GM11168 (cell line): ENCODE measurements around the gene MLLT6.

Experiments used
- in situ Hi-C: fragments of 300-500 bp; cut with MboI; formaldehyde crosslinking; loops from one replicate; pipeline ENCODE4 v1.12.0; 2022; ENCODE audit warnings: low sequenced_read_pairs; ENCODE audit not compliant: unreplicated experiment

Gene MLLT6

DNA sequence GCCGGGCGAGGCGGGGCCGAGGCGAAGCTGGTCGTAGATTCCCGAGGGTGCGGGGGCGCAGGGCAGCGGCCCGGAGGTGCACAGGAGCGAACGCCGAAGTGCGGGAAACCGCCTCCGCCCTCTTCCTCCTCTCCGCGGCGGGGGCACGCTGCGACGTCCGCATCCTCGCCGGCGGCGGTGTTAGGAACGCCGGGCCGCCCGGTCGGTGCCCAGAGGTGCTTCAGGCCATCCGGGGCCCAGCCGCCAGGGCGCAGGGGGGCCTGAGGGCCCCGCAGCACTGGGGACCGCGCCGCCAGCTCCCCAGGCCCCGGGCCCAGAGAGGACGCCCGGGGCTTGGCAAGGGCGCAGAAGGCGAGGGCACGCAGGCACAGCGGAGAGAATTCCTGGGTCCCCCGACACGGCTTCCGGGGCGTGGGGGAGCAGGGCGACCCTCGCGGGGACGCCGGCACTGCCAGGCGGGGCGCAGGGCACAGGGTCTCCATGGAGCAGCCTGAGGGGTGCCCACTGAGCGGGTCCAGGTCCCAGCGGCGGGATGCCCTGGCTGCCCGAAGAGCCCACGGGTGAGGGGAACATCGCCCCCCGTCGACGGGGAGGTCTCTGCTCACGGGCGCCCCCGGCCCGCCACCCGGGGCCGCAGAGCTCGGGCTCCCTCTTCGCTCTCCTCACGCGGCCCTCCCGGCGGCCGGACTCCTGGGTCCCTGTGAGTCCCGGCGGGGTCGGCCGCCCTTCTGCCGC lies 30.9 kb upstream of the MLLT6 start:
- in situ Hi-C loops = no loop called here

DNA sequence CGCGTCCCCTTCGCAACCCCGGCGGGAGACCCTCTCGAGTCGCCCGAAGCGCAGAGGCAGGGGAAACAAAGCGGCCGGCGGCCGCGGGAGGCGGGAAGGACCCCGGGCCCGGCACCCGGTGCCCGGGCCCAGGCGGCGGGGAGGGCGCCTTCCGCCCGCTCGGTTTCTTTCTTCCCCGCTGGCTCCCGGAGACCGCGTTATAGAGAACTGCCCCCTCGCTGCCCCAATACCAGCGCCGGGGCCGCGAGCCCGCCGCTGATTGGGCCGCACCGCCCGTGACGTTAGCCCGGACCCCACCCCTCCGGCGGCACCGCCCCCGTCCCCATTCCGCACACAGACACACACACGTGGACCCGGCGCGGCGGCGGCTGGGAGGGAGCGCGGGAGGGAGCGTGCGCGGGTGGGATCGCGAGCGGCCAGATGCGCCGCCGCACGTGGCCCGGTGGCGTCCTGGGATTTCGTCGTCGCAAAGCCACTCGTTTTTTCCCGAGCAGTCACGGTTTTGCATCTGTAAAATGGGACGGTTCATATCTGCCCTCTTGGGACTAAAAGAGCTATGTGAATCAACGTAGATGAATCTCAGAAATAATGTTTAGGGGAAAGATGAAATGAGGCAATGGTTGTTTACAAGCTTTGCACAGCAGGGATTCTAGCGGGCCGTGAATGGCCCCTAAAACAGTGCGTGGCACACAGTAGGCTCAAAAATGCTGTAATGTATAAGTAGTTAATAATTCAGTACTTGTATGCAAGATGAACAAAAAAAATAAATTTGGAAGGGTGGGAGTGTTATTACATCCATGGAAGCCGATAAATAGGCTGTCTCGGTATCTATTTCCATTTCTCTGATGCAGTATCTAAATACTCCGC lies 30.1 kb upstream of the MLLT6 start, which contains the start of gene EPOP:
TSS of gene EPOP (minus strand) at position 209 of the 867 bp plus-strand sequence. CDS start 462 bp downstream, outside the sequence.
- in situ Hi-C loops = loop anchor here (5.0 kb wide), 1 partner anchor 57 kb away; the partner anchor contains the start of gene CISD3

DNA sequence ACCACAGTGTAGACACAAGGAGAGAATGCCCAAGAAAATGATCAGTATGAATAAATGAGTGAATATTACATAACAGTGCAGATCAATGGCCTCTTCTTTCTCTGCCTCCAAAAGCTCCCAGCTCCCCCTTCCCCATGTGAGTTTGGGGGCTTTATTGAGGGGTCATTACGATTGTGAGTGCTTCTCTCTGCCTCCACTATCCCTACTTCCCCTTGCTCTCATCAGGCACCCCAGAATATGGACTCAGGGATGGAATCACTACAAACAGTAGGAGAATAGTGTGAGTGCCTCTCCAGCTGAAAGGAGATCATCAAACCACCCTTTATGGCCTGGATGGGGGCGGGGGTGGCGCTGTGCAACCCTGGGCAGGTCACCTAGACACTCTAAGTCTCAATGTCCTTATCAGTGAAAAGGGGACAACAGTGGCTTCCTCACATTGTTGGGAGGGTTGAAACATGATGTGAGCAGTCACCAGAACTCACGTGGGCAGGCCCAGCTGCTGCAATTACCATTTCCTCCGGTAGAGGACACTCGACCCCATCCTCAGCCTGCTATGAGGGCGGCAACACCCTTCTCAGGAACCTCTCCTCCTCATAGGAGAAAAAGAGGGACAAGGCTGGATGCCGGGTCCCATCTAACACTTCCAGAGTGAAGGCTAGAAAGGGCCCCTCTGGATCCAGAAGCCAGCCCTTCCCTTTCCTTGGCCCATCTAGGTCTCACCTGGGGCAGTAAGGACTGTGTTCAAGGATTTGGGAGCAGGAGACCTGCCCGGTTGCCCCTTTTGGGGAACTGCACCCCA lies 28.2 kb upstream of the MLLT6 start:
- in situ Hi-C loops = loop anchor here (5.0 kb wide), 1 partner anchor 55 kb away; the partner anchor contains the start of gene CISD3

DNA sequence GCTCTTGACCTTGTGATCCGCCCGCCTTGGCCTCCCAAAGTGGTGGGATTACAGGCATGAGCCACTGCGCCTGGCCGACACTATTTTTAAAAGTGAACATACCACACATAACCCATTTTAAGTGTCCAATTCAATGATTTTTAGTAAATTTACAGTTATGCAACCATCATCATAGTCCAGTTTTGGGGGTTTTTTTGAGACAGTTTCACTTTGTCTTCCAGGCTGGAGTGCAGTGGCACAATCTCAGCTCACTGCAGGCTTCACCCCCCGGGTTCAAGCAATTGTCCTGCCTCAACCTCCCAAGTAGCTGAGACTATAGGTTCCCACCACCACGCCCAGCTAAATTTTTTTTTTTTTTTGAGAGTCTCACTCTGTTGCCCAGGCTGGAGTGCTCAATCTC lies 27.3 kb upstream of the MLLT6 start:
- in situ Hi-C loops = loop anchor here (5.0 kb wide), 1 partner anchor 54 kb away; the partner anchor contains the start of gene CISD3

DNA sequence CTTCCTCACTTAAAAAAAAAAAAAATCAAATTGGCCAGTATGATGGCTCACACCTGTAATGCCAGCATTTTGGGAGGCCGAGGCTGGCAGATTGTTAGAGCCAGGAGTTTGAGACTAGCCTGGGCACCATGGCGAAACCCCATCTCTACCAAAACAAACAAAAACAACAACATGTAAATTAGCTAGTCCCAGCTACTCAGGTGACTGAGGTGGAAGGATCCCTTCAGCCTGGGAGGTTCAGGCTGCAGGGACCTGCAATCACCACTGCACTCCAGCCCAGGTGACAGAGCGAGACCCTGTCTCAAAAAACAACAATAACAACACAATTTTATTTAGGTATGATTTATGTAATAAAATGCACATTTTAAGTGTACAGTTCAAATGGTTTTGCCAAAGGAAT lies 24.0 kb upstream of the MLLT6 start:
- in situ Hi-C loops = no loop called here

DNA sequence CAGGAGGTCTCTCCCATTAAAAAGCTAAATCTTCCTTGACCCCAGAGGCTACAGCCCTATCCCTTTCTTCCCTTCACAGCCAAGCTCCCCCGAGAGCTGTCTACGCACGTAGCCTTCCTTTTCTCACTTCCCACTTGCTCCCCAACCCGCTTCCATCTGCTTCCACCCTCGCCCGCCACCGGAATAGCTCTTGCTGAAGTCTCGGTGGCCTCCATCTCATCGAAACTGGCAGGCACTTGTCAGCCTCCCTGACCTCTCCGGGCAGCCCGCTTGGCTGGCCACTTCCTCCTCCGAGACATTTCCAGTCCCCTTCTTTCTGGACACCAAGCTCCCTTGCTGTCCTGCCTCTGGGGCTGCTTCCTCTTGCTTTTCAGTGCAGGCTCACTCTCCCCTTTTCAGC lies 19.6 kb upstream of the MLLT6 start:
- in situ Hi-C loops = no loop called here

DNA sequence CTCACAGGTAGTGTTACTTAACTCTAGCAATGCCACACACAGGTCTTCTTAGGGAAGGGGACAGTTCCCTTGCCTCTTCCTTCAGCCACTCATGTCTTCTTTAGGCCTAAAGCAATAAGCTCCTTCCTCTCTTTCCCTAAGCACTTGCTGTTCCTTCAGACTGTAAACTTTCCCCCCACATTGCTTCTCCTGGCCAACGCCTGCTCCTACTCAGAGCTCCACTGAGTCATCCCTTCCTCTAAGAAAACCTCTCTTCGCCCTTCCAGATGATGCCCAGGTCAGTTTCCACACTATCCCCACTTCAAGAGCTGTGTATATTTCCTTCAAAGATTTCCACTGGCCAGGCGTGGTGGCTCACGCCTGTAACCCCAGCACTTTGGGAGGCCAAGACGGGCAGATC lies 17.8 kb upstream of the MLLT6 start:
- in situ Hi-C loops = no loop called here

DNA sequence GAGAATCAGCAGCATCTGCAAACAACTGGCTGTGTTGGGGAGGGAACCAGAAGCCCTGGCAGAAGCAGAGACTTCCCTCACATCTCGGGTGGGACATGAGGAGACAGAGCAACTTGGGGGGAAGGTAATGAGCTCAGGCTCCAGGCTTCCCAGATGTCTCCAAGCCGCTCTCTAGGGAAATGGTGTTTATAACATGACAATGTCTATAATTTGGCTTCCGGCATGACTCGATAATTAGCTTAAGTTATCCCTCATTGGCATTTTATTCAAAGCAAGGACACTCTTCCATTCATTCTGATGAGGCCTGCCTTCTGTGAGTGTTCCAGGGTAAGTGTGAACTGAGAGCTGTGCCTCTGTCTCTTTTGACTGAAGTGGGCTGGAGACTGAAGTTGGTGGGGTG lies 14.7 kb upstream of the MLLT6 start:
- in situ Hi-C loops = no loop called here

DNA sequence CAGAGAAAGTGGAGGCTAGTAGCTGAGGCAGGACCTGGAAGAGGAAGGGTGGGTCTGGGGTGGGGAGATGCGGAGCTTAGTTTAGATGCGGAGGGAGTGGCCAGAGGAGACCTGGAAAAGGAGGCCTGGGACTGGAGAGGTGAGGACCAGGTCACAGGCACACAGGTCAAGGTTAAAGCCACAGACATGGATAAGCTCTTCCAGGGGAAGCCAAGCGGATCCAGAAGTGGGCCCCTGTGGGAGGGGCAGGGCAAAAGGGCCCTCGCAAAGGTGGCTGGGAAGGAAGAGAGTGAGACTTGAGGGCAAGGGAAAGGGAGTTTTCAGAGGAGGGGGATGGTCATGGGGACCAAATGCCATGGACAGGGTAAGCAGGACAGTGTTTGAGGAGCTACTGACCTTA lies 13.9 kb upstream of the MLLT6 start:
- in situ Hi-C loops = no loop called here

DNA sequence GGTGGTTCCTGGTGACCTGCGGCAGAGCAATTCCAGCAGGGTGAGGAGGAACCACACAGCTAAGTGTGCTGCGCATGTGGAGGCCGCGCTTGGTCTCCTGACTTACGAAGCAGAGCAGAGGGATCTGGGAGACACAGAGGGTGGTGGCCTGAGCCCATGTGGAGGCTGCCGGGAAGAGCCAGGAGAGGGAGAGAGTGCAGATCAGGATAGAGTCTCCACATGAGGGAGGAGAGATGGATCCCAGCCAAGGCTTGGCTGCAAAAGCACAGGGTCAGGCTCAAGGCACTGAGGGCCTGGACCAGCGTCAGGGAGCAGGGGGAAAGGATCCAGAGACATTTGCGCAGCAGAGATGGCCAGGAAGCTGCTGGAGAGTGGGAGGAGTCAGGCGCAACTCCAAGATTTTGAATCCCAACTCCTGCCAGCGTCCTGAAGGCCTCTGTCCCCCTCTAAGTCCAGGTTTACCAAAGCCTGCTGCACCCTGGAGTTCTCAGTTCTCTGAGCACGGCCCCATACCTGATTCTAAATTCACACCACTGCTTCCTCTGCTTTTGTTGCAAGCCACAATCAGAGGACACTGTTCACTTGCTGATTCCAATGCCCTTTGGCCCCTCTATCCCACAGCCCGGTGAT lies 11.3 kb upstream of the MLLT6 start:
- in situ Hi-C loops = no loop called here

DNA sequence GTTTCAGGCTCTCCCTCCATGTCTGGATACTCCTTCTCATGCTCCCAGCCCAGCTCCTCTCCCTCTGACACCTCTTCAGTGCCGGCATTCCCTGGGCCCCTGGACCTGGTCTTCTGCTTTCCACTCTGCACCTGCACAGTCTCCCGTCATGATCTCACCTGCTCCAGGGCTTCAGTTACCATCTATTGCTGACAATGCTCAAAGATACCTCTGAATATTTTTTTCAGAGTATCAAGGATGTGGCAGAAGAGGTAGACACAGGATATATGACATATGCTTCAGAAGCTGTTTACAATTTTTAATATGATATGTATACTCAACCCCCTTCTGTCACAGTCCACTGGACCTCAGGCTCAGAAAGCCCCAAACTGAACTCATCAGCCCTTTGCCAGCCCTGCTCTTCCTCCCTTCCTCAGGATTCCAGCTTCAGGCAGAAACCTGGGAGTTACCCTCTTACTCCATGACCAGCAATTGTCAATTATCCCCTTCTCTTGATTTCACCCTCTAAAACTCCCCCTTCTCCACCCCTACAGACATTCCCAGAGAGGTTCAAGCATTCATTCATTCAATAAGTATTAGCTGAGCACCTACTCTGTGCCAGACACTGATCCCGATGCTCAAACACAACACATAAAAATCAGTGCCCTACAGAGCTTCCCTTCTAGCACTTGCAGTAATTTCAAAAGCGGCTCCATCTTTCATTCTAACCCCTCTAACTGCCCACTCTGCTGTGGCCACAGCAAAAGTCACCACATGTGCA lies 7.8 kb upstream of the MLLT6 start:
- in situ Hi-C loops = no loop called here

DNA sequence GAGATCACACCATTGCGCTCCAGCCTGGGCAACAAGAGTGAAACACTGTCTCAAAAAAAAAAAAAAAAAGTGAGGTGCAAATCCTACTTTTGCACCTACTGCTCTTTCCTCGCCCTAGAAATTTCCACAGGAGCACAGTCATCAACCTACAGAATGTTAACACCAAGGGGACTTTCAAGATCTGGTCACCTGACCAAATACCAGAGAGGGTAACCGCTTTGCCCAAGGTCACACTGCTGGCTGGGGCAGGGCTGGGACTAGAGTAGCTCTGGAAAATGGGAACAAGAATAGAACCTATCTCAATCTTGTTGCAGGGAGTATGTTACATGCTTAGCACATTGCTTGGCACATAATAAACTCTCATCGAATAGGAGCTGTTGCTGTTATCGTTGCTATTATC lies 6.3 kb upstream of the MLLT6 start:
- in situ Hi-C loops = no loop called here

DNA sequence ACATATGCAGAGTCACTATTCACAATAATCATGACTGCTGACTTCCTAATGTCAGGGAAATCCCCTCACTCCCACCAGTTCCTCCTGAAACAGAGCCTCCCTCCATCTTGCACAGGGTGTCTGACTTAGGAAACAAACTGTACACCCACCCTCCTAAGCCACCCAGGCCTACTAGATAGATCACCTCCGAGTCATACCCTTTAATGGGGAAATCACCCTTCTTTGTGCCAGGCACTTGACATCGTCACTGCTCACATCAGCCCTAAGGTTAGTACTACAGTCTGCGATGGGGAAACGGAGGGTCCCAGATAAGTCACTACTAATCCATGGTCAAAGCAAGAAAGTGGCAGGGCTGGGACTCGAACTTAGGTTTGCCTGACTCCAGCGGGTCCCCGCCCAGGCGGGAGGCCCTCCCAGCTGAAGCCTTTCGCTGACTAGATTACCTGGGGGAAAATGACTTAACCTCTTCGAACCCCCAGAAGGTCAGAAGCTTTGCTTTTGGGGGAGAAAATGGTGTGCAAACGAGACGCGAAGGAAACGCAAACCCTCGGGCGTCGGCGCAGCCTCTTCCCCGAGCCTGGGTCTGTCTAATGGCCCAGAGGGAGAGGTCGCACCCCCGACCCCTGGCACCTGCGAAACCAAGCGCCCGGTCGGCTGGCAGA lies 3.4 kb upstream of the MLLT6 start:
- in situ Hi-C loops = no loop called here

DNA sequence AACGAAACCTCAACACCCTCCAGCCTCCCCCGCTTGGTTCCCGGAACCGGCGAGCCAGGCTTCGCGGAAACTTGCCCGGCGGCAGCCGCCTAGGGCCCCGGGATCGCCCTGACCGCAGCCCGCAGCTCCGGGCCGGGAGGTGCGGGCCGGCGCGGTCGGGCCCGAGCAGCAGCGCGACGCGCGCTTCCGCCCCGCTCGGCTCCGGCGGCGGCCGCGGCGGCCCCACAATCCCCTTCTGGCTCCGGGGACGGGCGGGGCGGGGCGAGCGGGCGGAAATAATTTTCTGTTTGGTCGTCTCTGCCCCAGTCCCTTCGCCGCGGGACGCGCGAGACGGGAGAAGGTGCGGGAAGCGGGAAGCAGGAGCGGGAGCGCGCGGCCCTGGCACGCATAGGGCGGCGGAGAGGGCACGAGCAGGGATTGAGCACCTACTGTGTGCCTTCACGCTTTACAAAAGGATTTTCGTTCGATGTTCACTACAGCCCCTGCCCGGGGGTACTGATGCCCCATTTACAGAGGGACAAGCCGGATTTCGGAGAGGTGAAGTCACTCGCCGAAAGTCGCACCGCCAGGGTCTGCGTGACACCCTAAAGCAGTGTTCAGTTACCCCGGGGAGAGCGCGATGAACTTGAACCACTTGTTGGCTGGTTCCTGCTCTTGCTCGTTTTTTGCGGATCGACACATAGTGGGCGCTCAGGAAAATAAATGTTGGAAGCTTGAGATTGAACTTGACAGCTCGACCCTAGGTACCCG lies 2.7 kb upstream of the MLLT6 start:
- in situ Hi-C loops = no loop called here

DNA sequence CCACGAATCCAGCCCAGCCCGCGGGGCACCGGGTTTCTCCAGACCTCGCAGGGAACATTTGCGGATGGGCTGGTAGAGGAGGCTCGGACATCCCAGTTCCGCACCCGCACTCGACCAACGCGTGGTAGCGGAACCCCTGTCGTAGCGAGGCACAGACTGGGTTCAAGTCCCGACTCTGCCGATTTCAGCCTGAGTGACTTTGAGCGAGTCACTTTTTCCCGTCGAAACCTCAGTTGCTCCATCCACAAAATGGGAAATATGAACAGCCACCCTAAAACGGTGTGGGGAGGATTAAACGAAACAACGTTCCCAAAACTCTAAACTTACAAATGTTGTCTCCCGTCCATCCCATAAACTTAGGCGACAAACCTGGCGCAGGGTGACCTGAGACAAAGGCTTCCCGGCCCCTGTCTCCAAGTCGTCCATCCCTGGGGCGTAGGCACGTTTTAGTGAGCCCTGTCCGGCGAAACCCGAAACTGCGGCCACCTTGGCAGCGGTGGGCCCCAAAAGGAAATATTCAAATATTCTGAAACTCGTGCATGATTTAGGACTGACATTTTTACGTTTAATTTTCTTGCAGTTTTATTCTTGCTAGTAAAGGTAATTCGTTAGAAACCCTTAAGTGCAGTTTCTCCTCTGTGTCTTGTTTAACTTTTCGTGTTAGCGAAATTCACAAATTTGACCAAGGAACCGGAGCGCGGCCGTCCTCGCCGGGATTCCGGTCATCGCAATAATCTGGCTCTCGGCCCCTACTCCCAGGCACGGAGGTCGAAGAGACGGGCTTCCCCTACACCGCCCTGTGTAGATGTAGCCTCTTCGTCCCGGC lies 1.9 kb upstream of the MLLT6 start:
- in situ Hi-C loops = no loop called here

DNA sequence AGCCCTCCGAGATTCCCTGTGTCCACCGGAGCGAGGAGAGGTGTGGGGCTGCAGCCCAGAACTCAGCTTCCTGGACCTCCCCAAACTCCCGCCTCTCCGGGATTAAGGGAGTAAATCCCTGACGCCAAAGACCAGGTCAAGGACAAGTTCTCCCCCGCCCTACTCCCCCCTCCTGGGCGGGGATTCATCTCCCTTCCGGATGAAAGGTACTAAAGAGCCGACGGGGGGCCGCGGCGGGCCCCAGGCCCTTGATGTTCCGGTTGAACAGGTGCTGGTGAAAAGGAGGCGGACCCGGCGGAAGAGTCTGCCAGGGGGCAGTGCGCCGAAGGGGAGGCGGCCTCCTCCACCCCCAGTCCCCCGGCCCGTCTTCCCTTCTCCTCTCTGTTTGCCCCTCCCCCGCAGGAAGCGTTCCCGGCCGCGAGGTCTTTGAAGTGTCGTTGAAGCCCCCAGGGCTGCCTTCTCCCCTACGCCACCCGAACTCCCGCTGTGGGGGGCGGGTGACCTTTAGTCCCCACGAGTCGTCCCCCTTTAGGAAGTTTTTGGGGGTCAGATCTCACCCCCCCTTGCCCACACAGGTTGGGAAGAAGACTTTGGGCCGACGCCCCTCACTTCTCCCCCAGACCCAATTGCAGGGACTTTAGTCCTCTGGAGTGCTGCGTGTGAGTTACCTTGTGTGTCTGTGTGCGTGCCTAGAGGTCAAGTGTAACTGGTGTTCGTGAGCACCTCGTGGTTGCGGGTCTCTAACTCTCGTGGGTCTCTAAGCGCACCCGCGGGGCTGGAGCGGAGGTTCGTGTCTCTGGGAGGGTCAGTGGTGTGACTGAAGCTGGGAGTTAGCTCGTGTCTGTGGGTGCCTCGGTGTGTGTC lies 1.1 kb upstream of the MLLT6 start:
- in situ Hi-C loops = no loop called here

DNA sequence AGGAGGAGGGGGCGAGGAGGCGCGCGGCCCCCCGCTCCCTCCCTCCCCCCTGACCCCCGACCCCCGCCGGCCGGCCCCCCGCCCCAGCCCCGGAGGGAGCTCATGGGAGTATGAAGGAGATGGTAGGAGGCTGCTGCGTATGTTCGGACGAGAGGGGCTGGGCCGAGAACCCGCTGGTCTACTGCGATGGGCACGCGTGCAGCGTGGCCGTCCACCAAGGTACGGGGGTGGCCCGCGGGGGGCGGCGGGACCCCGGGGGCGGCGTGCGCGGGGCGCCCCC lies 390 bp downstream of the MLLT6 start:
- in situ Hi-C loops = no loop called here
